NCI-H128 (cell line): ENCODE data around the gene FOXO1.

Experiments
- DNase-seq: peaks from one replicate; lab custom pipeline; 2025; ENCODE audit not compliant: unreplicated experiment; lab: John Stamatoyannopoulos, UW

FOXO1 gene

GRCh38 chr13:40639221-40639681 lies 27.2 kb downstream of the FOXO1 start:
- DNase-seq, result no peak

- no peak for DNase-seq
Observed at GRCh38 chr13:40637643-40638042, 28.8 kb downstream of the FOXO1 start.

- DNase-seq, result no peak
Observed at GRCh38 chr13:40635315-40635995, 31.0 kb downstream of the FOXO1 start.

- DNase-seq, result no peak
Observed at GRCh38 chr13:40632915-40633314, 33.5 kb downstream of the FOXO1 start.

DNA sequence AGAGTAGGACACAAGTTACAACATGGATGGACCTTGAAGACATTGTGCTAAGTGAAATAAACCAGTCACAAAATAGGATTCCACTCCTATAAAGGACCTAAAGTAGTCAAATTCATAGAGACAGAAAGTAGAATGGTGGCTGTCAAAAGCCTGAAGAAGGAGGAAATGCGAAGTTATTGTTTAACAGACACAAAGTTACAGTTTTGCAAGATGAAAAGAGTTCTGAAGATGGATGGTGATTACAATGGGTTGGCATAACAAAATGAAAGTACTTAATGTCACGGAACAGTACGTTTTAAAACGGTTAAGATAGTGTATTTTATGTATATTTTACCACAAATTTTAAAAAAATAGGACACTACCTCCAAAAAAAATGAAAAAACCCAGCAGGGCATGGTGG lies 34.8 kb downstream of the FOXO1 start:
- DNase-seq, result no peak

GRCh38 chr13:40629678-40630384 lies 36.6 kb downstream of the FOXO1 start:
- no peak for DNase-seq

DNA sequence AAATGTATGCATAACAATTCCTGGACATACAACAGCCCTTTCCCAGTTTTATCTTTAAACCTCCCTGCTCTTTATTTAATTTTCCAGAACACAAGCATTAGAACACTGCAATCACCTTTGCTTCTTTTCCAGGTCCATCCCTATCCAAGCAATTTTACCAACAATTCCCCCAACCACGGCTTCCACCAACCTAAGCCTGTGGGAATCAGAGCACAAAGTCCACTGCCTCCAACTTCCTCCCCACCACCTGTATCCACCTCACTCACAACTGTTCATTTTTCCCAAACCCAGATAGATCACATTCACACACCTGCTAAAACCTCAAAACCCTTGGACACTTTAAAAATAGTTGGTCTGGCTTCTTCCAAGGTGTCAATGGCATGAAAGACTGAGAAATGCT lies 39.5 kb downstream of the FOXO1 start:
- DNase-seq, result no peak

DNA sequence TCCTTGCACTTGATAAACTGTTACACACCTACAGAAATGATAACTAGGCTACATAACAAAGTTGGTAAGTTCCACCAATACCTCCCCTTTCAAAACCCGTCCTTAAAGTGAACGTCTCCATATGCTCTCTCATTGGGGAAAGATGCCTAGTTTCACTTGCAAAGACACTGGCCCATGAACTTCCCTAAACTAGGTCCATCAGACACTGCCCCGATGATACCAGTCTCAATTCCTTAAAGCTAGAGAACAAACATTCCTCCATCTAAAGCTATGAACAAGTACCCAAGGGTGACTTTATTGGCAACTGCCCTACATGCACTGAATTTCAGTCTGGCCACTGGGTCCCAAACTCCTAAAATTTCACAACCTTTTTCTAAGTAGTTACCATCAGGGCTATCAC lies 39.9 kb downstream of the FOXO1 start:
- DNase-seq, result no peak

DNA sequence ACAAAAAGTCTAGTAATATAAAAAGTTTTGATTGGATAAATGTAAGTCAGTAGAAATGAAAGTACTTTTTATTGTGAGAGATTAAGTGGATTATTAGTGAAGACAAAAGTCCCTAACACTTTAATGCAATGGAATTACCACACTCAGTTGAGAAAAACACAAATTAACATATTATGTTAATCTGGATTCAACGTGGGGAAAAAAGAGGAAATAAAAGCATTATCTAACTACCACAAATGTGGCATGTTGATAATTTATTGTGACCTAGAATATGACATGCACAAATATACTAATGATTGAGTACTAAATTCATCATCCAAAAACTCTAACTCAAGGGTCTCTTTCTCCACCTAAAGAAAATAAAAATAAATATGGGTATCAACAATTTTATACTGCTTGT lies 41.5 kb downstream of the FOXO1 start:
- DNase-seq, result no peak

DNA sequence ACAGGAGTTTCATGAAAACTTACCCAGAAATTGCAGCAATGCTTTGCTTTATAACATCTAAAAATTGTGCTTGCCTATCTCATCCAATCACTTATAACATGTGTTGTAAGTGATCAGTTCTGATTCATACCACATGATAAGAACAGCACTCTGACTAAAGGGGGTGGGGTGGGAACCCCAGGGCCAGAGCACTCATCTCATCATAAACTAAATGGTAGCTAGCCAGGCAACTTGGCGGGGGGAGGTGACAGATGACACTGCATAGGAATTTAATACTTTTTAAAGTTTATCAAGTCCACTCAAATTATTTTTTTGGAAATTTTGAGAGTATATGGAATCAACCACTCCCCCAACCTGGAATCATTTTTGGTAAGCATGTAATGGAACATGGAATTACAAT lies 42.1 kb downstream of the FOXO1 start:
- no peak for DNase-seq

- DNase-seq, result no peak
Observed at GRCh38 chr13:40622761-40623160, 43.7 kb downstream of the FOXO1 start.

GRCh38 chr13:40622246-40622645 lies 44.2 kb downstream of the FOXO1 start:
- no peak for DNase-seq

DNA sequence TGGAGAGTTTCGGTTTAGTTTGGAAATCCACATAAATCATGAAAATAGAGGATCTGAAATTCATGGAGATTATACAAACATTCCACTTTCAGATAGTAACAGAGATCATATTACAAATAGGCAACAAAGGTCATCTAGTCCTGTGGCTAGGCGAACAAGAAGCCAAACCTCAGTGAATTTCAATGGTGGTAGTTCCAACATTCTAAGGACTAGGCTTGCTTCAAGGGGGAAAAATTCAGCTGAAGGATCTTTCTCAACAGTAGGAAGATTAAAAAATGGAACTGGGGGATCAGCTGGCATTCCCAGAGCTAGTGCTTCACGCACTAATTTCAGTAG lies 47.0 kb downstream of the FOXO1 start:
- no peak for DNase-seq

DNA sequence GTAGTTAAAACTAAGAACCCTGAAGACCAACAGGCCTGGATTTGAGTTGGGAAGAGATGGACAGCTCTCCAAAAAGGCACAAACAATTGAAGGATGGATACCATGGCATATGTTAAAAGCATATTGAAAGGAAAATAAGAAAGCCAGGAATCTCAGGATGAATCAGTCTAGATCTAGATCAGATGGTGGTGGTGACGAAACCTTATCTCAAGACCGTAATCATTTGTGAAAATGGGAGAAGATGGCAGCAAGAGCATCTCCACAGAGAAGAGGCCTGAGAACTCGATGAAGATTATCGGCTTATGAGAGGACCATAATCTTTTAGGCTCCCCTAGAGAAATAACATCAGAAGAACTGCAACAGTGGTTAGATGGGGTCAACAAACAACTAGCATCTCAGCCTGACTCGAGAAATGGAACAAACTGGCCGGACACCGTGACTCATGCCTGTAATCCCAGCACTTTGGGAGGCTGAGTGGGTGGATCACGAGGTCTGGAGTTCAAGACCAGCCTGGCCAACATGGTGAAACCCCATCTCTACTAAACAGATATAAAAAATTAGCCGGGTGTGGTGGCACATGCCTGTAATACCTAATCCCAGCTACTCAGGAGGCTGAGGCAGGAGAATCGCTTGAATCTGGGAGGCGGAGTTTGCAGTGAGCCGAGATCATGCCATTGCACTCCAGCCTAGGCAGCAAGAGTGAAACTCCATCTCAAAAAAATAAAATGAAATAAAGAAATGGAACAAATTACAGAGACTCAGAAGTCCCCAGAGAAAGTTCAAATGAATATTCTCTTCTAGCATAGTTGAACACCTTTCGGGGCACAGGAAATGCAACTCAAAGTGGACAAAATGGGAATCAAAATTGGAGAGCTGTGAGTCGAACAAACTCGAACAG lies 47.6 kb downstream of the FOXO1 start:
- DNase-seq, result no peak

- no peak for DNase-seq
Observed at GRCh38 chr13:40617801-40618356, 48.6 kb downstream of the FOXO1 start.

DNA sequence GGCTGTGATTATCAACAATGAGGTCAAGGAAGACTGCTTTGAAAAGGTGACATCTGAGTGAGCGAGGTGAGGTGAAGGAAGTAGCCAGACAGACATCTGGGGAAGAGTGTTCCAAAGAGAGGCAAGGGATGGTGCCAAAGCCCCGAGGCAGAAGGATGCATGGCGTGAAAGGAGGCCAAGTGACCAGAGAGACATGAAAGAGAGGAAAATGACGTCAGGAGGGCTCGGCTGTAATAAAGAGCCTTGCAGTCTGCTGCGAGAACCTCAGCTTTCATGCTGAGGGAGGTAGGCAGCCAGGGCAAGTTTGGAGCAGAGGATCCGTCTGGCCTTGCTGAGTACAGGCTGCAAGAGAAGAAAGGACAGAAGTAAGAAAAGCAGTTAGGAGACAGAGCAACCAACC lies 50.8 kb downstream of the FOXO1 start:
- no peak for DNase-seq

DNA sequence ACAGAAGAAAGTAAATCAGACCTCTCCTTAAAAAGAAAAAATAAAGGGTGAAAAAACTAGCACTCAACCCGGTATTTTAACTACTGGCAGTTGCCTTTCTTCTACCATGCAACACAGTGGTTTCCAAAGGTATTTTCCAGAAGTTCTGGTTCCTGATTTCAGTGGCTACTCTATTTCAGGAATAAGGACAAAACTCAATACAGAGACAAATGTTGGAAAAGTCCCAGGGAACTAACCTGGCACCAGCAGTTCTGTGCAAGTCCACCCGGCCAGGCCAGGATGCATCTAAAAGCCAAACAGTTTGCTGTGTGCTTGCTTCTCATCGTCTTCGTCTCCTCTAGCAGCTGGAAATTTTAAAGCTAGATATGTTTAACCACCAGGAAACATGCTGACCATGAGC lies 52.5 kb downstream of the FOXO1 start:
- no peak for DNase-seq

DNA sequence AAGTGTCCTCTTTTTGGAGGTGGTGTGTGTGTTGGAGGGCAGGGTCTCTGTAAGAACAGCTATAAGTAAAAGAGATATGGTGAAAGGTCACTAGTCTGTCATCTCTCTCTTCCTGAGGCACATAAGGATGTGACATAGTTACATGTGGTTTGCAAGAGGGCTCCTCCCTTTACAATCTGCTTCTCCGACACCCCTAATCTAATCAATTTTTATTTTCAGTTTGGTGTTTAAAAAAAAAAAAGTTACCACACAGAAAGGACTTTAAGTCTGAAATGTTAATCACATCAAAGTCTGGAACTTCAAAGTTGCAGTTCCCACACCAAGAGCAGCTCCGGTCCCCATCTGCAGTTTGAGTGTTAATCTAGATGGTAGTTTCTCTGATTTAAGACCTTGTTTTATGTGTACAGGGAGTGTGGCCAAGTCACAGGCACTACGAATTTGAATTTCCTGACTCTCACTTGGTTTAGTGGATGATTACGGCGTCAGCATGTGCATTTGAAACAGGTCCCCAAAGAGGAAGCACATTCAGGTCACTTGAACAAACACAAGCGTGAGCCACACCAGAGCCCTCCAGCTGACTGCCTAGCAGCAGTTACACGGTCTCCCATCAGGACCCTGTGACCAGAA lies 53.1 kb downstream of the FOXO1 start:
- no peak for DNase-seq

DNA sequence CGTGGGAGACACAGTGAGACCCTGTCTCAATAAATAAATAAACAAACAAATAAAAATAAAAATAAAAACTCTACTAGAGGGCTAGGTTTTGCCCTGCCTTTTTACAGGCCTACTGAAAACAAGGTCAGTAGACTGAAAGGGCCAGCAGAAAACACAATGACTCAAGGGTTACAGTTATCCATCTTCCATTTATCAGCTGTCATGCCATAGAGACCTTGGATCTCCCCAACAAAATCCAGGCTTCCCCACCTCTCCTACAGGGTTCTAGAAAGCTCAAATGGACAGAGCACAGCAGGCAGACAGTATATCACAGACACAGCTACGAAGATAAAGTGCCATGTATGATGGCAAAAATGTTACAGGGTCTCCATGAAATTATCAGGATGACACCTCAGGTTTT lies 54.4 kb downstream of the FOXO1 start:
- DNase-seq, result no peak

DNA sequence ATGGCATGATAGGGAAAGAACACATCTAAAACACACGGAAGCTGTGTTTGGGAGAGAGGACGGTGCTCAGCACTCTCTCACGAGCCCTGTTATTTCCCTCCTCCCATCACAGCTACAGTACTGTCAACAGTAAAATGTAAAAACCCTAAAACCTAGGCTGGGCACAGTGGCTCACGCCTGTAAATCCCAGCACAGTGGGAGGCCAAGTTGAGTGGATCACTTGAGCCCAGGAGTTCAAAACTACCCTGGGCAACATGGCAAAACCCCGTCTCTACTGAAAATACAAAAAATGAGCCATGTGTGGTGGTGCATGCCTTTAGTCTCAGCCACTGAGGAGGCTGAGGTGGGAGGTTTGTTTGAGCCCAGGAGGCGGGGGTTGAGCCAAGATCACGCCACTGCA lies 54.8 kb downstream of the FOXO1 start:
- no peak for DNase-seq

DNA sequence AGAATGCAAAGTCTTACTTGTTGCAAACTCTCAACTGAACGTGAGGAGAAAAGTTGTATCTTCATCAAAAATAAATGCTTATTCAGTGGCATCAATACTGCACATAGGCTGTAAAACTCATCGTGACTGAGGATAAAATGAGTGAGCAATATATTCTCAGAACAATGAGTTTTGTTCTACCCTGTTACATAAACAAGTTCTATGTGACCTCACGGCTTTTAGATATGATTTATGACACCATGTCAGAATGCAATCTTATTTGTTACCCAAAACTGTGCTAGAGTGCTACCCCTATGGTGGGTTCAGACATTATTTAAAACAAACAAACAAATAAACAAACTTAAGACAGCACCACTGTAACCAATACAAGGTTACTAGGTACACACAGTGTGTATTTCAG lies 55.4 kb downstream of the FOXO1 start:
- no peak for DNase-seq
